GM18907 (cell line): ENCODE results near the gene RAB11A.

Experiments
- ATAC-seq: cut with Tn5 transposase; IDR thresholded peaks from one replicate; pipeline ENCODE4 v1.9.1; 2021; ENCODE audit warnings: mild to moderate bottlenecking, moderate library complexity; ENCODE audit not compliant: unreplicated experiment

Gene RAB11A

DNA sequence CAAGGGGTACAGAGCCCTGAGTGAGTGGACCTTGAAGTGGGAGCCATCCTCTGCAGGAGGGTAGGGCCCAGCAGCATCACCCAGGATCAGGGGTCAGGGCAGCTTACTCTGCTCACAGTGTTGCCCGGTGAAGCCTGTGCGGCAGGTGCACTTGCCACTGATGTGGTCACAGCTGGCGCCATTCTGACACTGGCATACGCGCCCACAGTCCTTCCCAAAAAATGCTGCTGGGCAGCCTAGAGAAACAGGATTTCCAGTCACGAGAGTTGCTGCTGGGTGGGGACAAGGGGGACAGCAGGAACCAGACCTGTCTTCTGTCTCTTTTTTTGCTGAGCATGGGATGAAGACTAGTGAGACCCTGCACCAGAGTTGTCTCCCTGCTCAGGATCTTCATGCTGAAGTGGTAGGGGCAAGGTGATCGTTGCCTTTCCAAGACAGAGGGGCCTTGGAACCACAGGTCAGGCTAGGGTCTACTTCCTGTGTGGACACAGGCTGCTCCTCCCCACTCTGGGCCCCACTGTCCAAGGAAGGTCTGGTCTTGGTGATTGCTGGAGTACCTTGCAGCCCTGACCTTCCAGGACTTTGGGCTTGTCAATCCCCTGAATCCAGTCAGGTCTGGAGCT is 46.9 kb downstream of the RAB11A start:
- ATAC-seq: no peak

GRCh38 chr15:65916664-65917406 is 47.5 kb downstream of the RAB11A start:
- peak; percentile 65 for ATAC-seq

DNA sequence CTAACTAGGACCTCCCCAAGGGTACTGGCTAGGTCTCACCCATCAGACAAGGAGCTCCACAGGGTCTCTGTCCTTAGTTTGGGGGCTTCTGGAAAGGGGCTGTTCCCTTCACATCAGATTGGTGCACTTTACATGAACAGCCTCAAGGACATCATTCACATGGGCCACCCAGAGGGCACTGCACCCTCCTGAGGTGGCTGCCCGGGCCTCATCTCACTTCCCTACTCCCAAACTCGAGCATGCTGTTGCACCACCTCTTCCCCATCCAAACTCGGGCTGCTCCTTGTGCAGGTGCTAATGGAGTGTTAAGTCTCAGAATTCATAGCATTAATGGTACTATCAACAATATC is 48.1 kb downstream of the RAB11A start:
- peak; percentile 6 for ATAC-seq

GRCh38 chr15:65917936-65918335 is 48.6 kb downstream of the RAB11A start:
- ATAC-seq: no peak

- ATAC-seq: no peak
These were observed 49.1 kb downstream of the RAB11A start for GRCh38 chr15:65918357-65918920.

GRCh38 chr15:65918945-65919344 is 49.7 kb downstream of the RAB11A start:
- ATAC-seq: no peak

- ATAC-seq: no peak
These were observed 50.1 kb downstream of the RAB11A start for GRCh38 chr15:65919353-65919752.

DNA sequence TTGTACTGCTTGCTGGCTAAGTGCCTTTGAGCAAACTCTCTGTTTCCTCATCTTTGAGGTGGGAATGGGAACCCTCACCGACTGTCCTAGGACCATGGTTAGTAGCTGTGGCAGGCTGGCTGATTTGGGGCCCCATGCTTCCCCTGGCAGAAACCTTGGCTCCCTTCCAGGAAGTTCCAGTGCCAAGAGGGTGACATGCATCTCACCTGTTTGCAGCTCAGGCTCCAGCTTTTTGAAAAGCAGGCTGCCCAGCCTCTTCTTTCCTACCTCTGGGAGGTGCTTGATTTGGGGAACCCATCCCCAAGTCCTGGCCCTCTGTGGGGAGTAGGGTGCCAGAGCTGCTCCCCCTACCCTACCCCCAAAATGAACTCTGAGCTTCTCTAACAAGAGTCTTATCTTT is 50.8 kb downstream of the RAB11A start:
- ATAC-seq: no peak

- peak; percentile 37 for ATAC-seq
These were observed 51.6 kb downstream of the RAB11A start for GRCh38 chr15:65920825-65921309.

DNA sequence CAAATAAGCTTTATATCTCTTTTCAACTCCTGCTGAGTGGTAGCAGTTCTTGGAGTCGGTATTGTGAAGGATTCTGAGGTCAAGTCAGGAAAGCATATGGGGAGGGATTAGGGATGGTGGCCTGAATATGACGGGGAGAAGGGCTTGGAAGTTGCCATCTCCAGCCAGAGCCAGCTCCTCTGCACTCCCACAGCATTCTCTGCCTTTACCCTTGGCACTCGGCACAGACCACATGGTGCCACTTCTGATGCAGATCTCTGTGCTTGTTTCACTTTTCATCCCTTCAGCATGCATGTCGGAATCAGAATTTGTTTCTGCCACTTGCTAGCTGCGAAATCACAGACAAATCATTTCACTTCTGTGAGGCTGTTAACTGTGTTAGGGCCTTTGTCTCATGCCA is 52.5 kb downstream of the RAB11A start:
- ATAC-seq: no peak

DNA sequence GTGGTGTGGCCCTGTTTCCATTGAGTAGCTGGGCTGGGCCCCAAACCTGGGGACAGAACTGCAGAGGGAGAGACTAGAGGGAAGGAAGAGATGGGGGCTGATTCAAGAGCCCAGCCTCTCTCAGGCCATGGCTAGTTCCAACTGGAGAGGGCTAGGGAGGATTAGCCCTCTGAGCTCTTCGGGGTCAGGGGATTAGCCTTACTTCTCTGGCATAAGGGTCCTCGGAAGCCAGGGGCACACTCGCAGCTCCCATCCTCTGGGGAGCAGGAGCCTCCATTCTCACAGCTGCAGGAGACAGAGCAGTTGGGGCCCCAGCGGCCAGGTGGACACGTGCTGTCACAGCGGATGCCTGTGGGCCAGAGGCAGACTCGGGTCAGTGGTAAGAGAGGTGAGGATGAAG is 53.3 kb downstream of the RAB11A start:
- ATAC-seq: no peak

GRCh38 chr15:65923264-65923663 is 54.0 kb downstream of the RAB11A start:
- no peak for ATAC-seq

DNA sequence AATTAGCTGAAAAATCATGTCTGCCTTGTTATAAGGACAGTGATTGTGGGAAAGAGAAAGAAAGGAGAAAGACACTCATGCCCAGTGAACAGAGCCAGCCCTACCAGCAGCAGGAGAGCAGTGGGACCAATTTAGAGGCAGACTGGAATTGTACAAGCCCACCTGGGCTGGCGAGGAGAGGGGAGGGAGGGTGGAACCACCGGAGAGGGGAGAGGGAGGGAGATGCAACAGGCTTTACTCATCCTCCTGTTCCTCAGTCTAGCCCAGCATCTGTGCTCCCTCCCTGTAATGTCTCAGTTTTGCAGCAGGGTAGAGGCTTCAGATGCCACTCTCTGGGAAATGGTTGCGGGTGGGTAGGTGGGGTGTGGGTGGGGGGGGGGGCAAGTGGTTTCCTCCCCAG is 54.7 kb downstream of the RAB11A start:
- no peak for ATAC-seq

DNA sequence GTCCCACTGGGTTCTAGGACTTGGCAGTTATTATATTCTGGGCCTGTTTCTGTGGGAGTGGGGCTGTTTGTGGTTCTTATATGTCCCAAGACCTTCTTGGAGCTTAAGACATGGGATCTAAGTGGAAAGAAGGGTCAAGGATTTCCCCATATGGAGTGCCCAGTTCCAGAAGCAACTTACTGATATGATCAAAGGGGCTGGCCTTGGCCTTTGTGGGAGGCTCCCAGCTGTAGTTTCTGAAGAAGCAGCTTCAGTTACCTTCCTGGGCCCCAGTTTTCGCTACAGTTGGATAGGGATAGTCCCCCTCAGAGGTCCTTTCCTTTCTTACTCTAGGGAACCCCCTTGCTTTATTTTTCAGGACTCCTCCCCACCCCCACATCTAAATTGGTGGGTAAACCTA is 56.0 kb downstream of the RAB11A start:
- ATAC-seq: no peak

- ATAC-seq: peak; percentile 3
These were observed 57.2 kb downstream of the RAB11A start for GRCh38 chr15:65926459-65926858.

GRCh38 chr15:65926899-65927298 is 57.6 kb downstream of the RAB11A start:
- ATAC-seq: peak; percentile 64

DNA sequence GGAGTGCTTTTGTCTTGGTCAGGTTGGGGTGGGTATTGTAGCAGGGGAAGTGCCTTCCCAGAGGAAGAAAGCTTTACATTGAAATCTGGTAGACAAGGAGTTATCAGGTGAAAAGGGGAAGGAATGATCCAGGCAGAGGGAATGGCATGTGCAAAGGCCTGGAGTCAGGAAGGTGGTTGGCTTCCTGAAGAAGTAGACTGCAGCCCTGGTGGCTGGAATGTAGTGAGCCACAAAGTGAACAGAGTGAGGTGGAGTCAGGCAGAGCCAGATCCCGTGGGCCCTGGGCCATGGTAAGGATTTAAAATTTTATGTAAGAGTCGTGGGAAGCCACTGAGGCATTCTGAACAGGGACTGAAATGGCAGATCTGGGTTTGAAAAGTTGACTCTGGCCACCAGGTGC is 58.3 kb downstream of the RAB11A start:
- ATAC-seq: no peak

GRCh38 chr15:65929573-65929972 is 60.3 kb downstream of the RAB11A start:
- ATAC-seq: no peak

GRCh38 chr15:65930134-65930533 is 60.8 kb downstream of the RAB11A start:
- no peak for ATAC-seq

DNA sequence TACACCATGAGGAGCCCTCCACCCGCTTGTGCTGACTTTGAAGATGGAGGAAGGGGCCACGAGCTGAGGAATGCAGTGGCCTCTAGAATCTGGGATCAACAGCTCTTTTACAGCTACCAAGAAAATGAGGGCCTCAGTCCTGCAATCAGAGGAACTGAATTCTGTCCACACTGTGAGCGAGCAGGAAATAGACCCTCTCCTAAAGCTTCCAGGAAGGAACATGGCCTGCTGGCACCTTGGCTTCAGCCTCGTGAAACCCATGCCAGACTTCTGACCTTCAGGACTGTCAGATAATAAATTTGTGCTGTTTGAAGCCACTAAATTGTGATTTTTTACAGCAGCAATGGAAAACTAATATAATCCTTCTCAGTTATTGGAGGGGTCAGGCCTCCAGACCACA is 61.9 kb downstream of the RAB11A start:
- ATAC-seq: no peak

DNA sequence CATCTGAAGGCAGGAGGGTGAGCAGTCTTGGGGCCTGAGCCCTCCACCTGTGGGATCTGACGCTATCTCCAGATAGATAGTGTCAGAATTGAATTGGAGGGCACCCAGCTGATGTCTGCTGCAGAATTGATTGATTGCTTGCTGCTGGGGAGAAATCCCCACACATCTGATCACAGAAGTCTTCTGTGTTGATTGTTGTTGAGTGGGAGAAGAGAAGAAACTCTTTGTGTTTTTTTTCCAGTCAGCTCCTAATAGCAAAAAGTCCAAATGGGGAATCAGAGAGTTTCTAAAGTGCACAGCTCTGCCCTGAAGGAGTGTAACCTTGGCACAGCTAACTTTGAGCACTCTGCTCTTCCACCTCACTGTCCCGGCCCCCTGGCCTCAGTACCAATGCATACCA is 66.1 kb downstream of the RAB11A start:
- ATAC-seq: no peak

- ATAC-seq: no peak
These were observed 67.0 kb downstream of the RAB11A start for GRCh38 chr15:65936282-65936681.
